Measurements from ENCODE around the gene FAM43A. TPM values are rescaled to one million over a fixed set of nuclear protein-coding genes. Genes with fewer than 3 reads are reported as not detected.

FAM43A gene, protein sequence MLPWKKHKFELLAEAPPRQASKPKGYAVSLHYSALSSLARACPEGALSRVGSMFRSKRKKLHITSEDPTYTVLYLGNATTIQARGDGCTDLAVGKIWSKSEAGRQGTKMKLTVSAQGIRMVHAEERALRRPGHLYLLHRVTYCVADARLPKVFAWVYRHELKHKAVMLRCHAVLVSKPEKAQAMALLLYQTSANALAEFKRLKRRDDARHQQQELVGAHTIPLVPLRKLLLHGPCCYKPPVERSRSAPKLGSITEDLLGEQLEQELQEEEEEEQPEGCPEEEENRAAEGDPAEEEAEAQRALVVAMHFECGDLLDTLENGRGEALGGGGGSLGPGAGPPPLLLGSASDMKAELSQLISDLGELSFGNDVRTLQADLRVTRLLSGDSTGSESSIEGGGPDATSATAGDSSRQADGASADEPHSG
- total RNA-seq: 2.9 and 3.7 TPM in 2 replicates

- TF ChIP-seq, protein P1, sequence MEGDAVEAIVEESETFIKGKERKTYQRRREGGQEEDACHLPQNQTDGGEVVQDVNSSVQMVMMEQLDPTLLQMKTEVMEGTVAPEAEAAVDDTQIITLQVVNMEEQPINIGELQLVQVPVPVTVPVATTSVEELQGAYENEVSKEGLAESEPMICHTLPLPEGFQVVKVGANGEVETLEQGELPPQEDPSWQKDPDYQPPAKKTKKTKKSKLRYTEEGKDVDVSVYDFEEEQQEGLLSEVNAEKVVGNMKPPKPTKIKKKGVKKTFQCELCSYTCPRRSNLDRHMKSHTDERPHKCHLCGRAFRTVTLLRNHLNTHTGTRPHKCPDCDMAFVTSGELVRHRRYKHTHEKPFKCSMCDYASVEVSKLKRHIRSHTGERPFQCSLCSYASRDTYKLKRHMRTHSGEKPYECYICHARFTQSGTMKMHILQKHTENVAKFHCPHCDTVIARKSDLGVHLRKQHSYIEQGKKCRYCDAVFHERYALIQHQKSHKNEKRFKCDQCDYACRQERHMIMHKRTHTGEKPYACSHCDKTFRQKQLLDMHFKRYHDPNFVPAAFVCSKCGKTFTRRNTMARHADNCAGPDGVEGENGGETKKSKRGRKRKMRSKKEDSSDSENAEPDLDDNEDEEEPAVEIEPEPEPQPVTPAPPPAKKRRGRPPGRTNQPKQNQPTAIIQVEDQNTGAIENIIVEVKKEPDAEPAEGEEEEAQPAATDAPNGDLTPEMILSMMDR (IDR thresholded peaks at IDR 0.05; ENCODE audit: insufficient read depth, low read length, severe bottlenecking): peak; percentile 17
- FAIRE-seq: no peak
Observed at GRCh38 chr3:194685718-194686413, at the start of gene FAM43A. Gene FAM43A (plus strand): TSS chr3:194685883. CDS start chr3:194686827, 944 bp downstream.

GRCh38 chr3:194637066-194637465 is 48.6 kb upstream of the FAM43A start:
- H3K27me3 ChIP-seq (ENCODE audit: control insufficient read depth, insufficient read depth, low read length): no peaks in the 10 kb centered on the region
- TF ChIP-seq, protein P1 (IDR thresholded peaks at IDR 0.05; ENCODE audit: insufficient read depth, low read length, severe bottlenecking): no peak
- FAIRE-seq: no peak
- H3K4me3 ChIP-seq (ENCODE audit: low read depth, low read length): no peak overlapping the region
- DNase-seq (ENCODE audit: low read depth): peak; percentile 19
- H3K36me3 ChIP-seq (ENCODE audit: control insufficient read depth, insufficient read depth, low read length): peaks cover 3% of the 10 kb centered on the region

More at GRCh38 chr3:194685718-194686413, at the start of gene FAM43A:
- Histone ChIP-seq H3K36me3 (ENCODE audit: control insufficient read depth, insufficient read depth, low read length) (no peaks in the 10 kb centered on the region), H3K4me3 (ENCODE audit: low read depth, low read length) (peak within 1 kb of the TSS; percentile 59), H3K27me3 (ENCODE audit: control insufficient read depth, insufficient read depth, low read length) (no peaks in the 10 kb centered on the region)
- peak; percentile 68 for DNase-seq (ENCODE audit: low read depth)

GRCh38 chr3:194637541-194638400 is 47.9 kb upstream of the FAM43A start:
- Histone ChIP-seq H3K27me3 (ENCODE audit: control insufficient read depth, insufficient read depth, low read length) (no peaks in the 10 kb centered on the region), H3K4me3 (ENCODE audit: low read depth, low read length) (no peak overlapping the region), H3K36me3 (ENCODE audit: control insufficient read depth, insufficient read depth, low read length) (peaks cover 3% of the 10 kb centered on the region)
- no peak for FAIRE-seq
- DNase-seq (ENCODE audit: low read depth): no peak
- TF ChIP-seq, protein P1 (IDR thresholded peaks at IDR 0.05; ENCODE audit: insufficient read depth, low read length, severe bottlenecking): no peak

GRCh38 chr3:194638991-194639605 is 46.6 kb upstream of the FAM43A start:
- TF ChIP-seq, protein P1 (IDR thresholded peaks at IDR 0.05; ENCODE audit: insufficient read depth, low read length, severe bottlenecking): no peak
- no peak for FAIRE-seq
- Histone ChIP-seq H3K36me3 (ENCODE audit: control insufficient read depth, insufficient read depth, low read length) (peaks cover 3% of the 10 kb centered on the region), H3K27me3 (ENCODE audit: control insufficient read depth, insufficient read depth, low read length) (no peaks in the 10 kb centered on the region), H3K4me3 (ENCODE audit: low read depth, low read length) (no peak overlapping the region)
- DNase-seq (ENCODE audit: low read depth): no peak

DNA sequence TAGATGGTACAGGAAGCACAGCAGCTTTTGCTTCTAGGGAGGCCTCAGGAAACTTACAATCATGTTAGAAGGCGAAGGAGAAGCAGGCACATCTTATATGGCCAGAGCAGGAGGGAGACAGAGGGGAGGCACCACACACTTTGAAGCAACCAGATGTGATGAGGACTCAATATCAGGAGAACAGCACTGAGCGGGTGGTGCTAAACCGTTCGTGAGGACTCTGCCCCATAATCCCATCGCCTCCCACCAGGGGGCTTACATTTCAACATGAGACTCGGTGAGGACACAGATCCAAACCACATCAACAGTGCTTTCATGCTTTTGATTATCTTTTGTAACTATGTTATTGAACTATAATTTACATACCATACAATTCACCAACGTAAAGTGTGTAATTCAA is 44.9 kb upstream of the FAM43A start:
- H3K4me3 ChIP-seq (ENCODE audit: low read depth, low read length): no peak overlapping the region
- H3K27me3 ChIP-seq (ENCODE audit: control insufficient read depth, insufficient read depth, low read length): no peaks in the 10 kb centered on the region
- DNase-seq (ENCODE audit: low read depth) (no peak), FAIRE-seq (no peak)
- peaks cover 3% of the 10 kb centered on the region for H3K36me3 ChIP-seq (ENCODE audit: control insufficient read depth, insufficient read depth, low read length)
- TF ChIP-seq, protein P1 (IDR thresholded peaks at IDR 0.05; ENCODE audit: insufficient read depth, low read length, severe bottlenecking): peak; percentile 15

Data from bronchial epithelial cell (primary cell).